Endothelial cell of umbilical vein (primary cell): ENCODE data around the gene RBFOX1. TPM values are rescaled to one million over a fixed set of nuclear protein-coding genes. Genes with fewer than 3 reads are reported as not detected.

Experiments used
- BruUV-seq: library from RNA; stranded (reverse); fragments of 400-500 nt; replicated peaks from 2 replicates; lab custom pipeline; 2021; lab: Mats Ljungman, UMichigan
- CTCF ChIA-PET: fragments of 300-600, 350-600 bp; sonication (Branson Sonifier 250); formaldehyde crosslinking; loops from one replicate; lab custom pipeline; 2021; ENCODE audit warnings: antibody characterized with exemption, inconsistent platforms; lab: Charles Lee
- POLR2A ChIA-PET: fragments of 300-600, 350-600 bp; sonication (Branson Sonifier 250); formaldehyde crosslinking; loops from one replicate; lab custom pipeline; 2021; ENCODE audit warnings: antibody characterized with exemption, inconsistent platforms; lab: Charles Lee
- DNase-seq: peaks from one replicate; pipeline ENCODE4 v3.0.0-alpha.2; 2011; ENCODE audit warnings: low read depth, low spot score
- FAIRE-seq: peaks from 2 replicates; lab custom pipeline; 2011; peaks lifted over from hg19 to GRCh38; lab: Jason Lieb, UNC
- H2AFZ ChIP-seq: 2 replicates; pipeline ENCODE4 v1.6.0; 2012; ENCODE audit warnings: low read depth, low read length, control low read depth, inconsistent platforms
- H3K27ac ChIP-seq: 2 replicates; pipeline ENCODE4 v1.5.1; 2011; ENCODE audit warnings: low read depth, mild to moderate bottlenecking, control low read depth, low read length, moderate library complexity; ENCODE audit not compliant: insufficient read depth
- H3K27me3 ChIP-seq, 2 experiments: 2 replicates each; pipeline versions ENCODE4 v1.6.0 to v1.6.1; 2011; ENCODE audit warnings: low read length in 2 of 2, mixed read lengths in 1 of 2; ENCODE audit not compliant: control insufficient read depth in 2 of 2, insufficient read depth in 2 of 2
- H3K36me3 ChIP-seq, 2 experiments: 2 replicates in 1 of 2; 3 replicates in 1 of 2; pipeline ENCODE4 v1.5.1; 2011; ENCODE audit warnings: low read length in 2 of 2, mild to moderate bottlenecking in 1 of 2, moderate library complexity in 1 of 2; ENCODE audit not compliant: control insufficient read depth in 2 of 2, insufficient read depth in 2 of 2; ENCODE audit errors: extremely low read depth in 1 of 2
- H3K4me1 ChIP-seq: 3 replicates; pipeline ENCODE4 v1.5.1; 2011; ENCODE audit warnings: mild to moderate bottlenecking, low read length; ENCODE audit not compliant: control insufficient read depth, insufficient read depth; ENCODE audit errors: extremely low read depth
- H3K4me2 ChIP-seq: 2 replicates; pipeline ENCODE4 v1.6.1; 2011; ENCODE audit warnings: low read length, control low read depth, mixed read lengths; ENCODE audit not compliant: insufficient read depth
- H3K4me3 ChIP-seq, 3 experiments: fragments of 200-600 bp in 1 of 3; sonication (generic), shearing (Covaris generic) in 1 of 3; replicated peaks in 1 of 3; 2 replicates each; pipeline ENCODE4 v1.5.1; 2011 to 2016; ENCODE audit warnings: control low read depth in 3 of 3, low read length in 3 of 3, mild to moderate bottlenecking in 2 of 3, inconsistent platforms in 1 of 3, low read depth in 1 of 3, moderate library complexity in 1 of 3; ENCODE audit not compliant: insufficient read depth in 1 of 3
- H3K79me2 ChIP-seq: 2 replicates; pipeline ENCODE4 v1.6.0; 2012; ENCODE audit warnings: low read length, inconsistent platforms; ENCODE audit not compliant: control insufficient read depth, insufficient read depth
- H3K9ac ChIP-seq: replicated peaks from 2 replicates; pipeline ENCODE3; 2011; ENCODE audit warnings: low read length, control low read depth; ENCODE audit not compliant: insufficient read depth; ENCODE audit errors: extremely low read depth
- H3K9me1 ChIP-seq: replicated peaks from 3 replicates; pipeline ENCODE4 v1.6.0; 2011; ENCODE audit warnings: mild to moderate bottlenecking, low read length; ENCODE audit not compliant: control insufficient read depth, insufficient read depth; ENCODE audit errors: extremely low read depth
- H3K9me3 ChIP-seq: replicated peaks from 2 replicates; pipeline ENCODE4 v1.5.1; 2012; ENCODE audit warnings: low read length, inconsistent platforms; ENCODE audit not compliant: control insufficient read depth, insufficient read depth
- H4K20me1 ChIP-seq: replicated peaks from 2 replicates; pipeline ENCODE3; 2011; ENCODE audit warnings: mild to moderate bottlenecking, low read length; ENCODE audit not compliant: control insufficient read depth, insufficient read depth; ENCODE audit errors: extremely low read depth
- CTCF ChIP-seq, 2 donors: IDR thresholded peaks; 1 replicate in 1 of 2; 2 replicates in 1 of 2; pipeline ENCODE4 v1.5.1; 2011; ENCODE audit warnings: low read length in 2 of 2, mild to moderate bottlenecking in 2 of 2, moderate library complexity in 2 of 2, control low read depth in 1 of 2, inconsistent platforms in 1 of 2, low read depth in 1 of 2; ENCODE audit not compliant: insufficient read depth in 1 of 2; ENCODE audit errors: extremely low read depth in 1 of 2
- EZH2 ChIP-seq: IDR thresholded peaks from 2 replicates; pipeline ENCODE4 v1.6.1; 2012; ENCODE audit warnings: borderline replicate concordance, low read depth, mild to moderate bottlenecking, moderate library complexity, low read length, inconsistent platforms; ENCODE audit not compliant: severe bottlenecking
- FOS ChIP-seq: IDR thresholded peaks from 2 replicates; pipeline ENCODE4 v1.6.1; 2011; ENCODE audit warnings: mild to moderate bottlenecking, low read length, moderate library complexity, borderline replicate concordance; ENCODE audit not compliant: insufficient read depth
- GATA2 ChIP-seq: IDR thresholded peaks from 2 replicates; pipeline ENCODE4 v1.7.0; 2011; ENCODE audit warnings: low read depth, mild to moderate bottlenecking, moderate library complexity, mixed read lengths, low read length; ENCODE audit not compliant: insufficient read length, insufficient read depth
- JUN ChIP-seq: IDR thresholded peaks from 2 replicates; pipeline ENCODE4 v1.6.1; 2011; ENCODE audit warnings: borderline replicate concordance, low read depth; ENCODE audit not compliant: insufficient read length, insufficient read depth
- MAX ChIP-seq: IDR thresholded peaks from 2 replicates; pipeline ENCODE4 v1.6.1; 2011; ENCODE audit not compliant: insufficient read depth, insufficient read length
- MYC ChIP-seq: IDR thresholded peaks from one replicate; pipeline ENCODE4 v1.6.1; 2011; ENCODE audit warnings: mild to moderate bottlenecking, low read depth, low read length
- POLR2A ChIP-seq: IDR thresholded peaks from 2 replicates; pipeline ENCODE4 v1.6.1; 2012; ENCODE audit warnings: low read depth, mild to moderate bottlenecking, control low read depth, low read length
- POLR2AphosphoS5 ChIP-seq: IDR thresholded peaks from 2 replicates; pipeline ENCODE4 v1.6.1; 2012; ENCODE audit warnings: low read depth, mild to moderate bottlenecking, control low read depth, low read length, moderate library complexity; ENCODE audit not compliant: insufficient read depth
- dilution Hi-C: fragments of 300-500 bp; cut with MboI; formaldehyde crosslinking; loops from one replicate; pipeline ENCODE4 v1.15.0; 2019; ENCODE audit warnings: low sequenced_read_pairs; ENCODE audit not compliant: extremely low pct_ligation_motif_present
- intact Hi-C: fragments of 100-400 bp; cut with micrococcal nuclease; formaldehyde crosslinking; loops from one replicate; pipeline ENCODE4 v1.10.0; 2022
- polyA plus RNA-seq, 4 experiments: library from polyadenylated mRNA; depleted of rRNA in 3 of 4; stranded (reverse) in 3 of 4; unstranded in 1 of 4; fragments of >200 nt; gene quantifications; 2 replicates each; pipeline versions ENCODE4 v1.2.1 to v1.2.3, GENCODE V29; 2011 to 2012; ENCODE audit warnings: missing spikeins in 1 of 4
- total RNA-seq: library from RNA; stranded (reverse); gene quantifications from 2 replicates; pipeline ENCODE4 v1.2.3, GENCODE V29; 2021

Gene RBFOX1
- total and polyA plus RNA-seq, 2 donors (not counting 3 experiments of a cell fraction or from before 2014, with no cell fraction given), result not detected

- Histone ChIP-seq H3K9me1 (no peaks in the 10 kb centered on the region), H3K4me2 (no peak overlapping the region), H3K4me1 (no peaks in the 10 kb centered on the region), H2AFZ (no peak overlapping the region), H3K27ac (no peak overlapping the region), H3K9me3 (no peaks in the 10 kb centered on the region), H3K4me3 (no peak overlapping the region), H3K79me2 (no peaks in the 10 kb centered on the region), H3K36me3 (no peaks in the 10 kb centered on the region), H3K9ac (no peak overlapping the region), H4K20me1 (no peaks in the 10 kb centered on the region), H3K27me3 (no peaks in the 10 kb centered on the region)
- no TSS peak for BruUV-seq
- CTCF ChIA-PET, result no interaction called here
- FAIRE-seq (no peak), DNase-seq (no peak)
- intact Hi-C loops (no loop called here), dilution Hi-C loops (no loop called here)
- no peak for TF ChIP-seq POLR2AphosphoS5
- no peak for TF ChIP-seq GATA2
- TF ChIP-seq MAX, result no peak
- no peak for TF ChIP-seq FOS
- no peak for TF ChIP-seq POLR2A
- TF ChIP-seq CTCF (IDR thresholded peaks at IDR 0.05; ENCODE audit: extremely low read depth in 1 of 2, insufficient read depth in 1 of 2, low read depth in 1 of 2, low read length in 2 of 2), result no peak
- no peak for TF ChIP-seq EZH2
- no peak for TF ChIP-seq MYC
- no peak for TF ChIP-seq JUN
- POLR2A ChIA-PET, result no interaction called here
These were observed 282.9 kb downstream of the RBFOX1 start for GRCh38 chr16:7615565-7615964.
